ENCODE data around the gene FLRT1. TPM values are rescaled to one million over a fixed set of nuclear protein-coding genes. Genes with fewer than 3 reads are reported as not detected.

The FLRT1 gene
- total and polyA plus RNA-seq, 2 of the 13 experiments (the other 11 are each of a cell fraction or from before 2014, with no cell fraction given), result 0.02 to 0.08 TPM

DNA sequence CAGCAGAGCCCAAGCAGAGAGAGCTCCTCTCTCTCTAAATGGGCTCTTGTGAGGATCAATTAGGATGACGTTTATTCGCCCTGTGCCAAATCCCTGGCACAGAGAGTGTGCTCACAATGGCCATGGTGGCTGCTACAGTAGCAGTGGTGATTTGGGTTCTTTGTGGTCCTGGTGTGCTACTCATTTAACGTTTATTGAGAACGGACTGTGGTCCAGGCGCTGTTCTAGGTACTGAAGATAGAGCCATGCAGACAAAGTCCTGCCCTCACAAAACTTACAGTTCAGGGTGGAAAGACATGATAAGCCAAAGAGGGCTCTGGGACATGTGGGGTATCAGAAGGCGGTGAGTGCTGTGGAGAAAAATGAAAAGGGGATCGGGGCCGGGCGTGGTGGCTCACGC, 44.2 kb upstream of the FLRT1 start:
- DNase-seq (ENCODE audit: low spot score) (no peak), ATAC-seq (no peak), FAIRE-seq (no peak)
- in situ Hi-C loops (cut with HindIII; ENCODE audit: extremely low pct_ligation_motif_present, low pct_unique_long_range_greater_than_20kb) (no loop called here), intact Hi-C loops (cut with micrococcal nuclease; ENCODE audit: unreplicated experiment) (no loop called here)
- ChIA-PET POLR2A (interaction anchor here (1.3 kb wide), 1 partner anchor 14 kb away, joined by 5 read pairs; no protein-coding TSS in a partner anchor), CTCF (ENCODE audit: low intra/inter-chr PET ratio, low total read pairs) (no interaction called here)
- H3K27me3 ChIP-seq (ENCODE audit: control insufficient read depth in 1 of 2, insufficient read depth in 2 of 2, low read length in 2 of 2), result no peaks in the 10 kb centered on the region
- H3K79me2 ChIP-seq (ENCODE audit: insufficient read depth, low read length), result peaks cover 23% of the 10 kb centered on the region
- WGBS (ENCODE audit: low lambda C conversion rate), result 98% methylated on average over 10 of the region's 10 CpGs
- BruUV-seq (replicated peaks), result no TSS peak
- H3K27ac ChIP-seq (ENCODE audit: extremely low read length, insufficient read depth, low read length), result no peak overlapping the region
- no peak overlapping the region for H2AFZ ChIP-seq (ENCODE audit: low read length)
- no peaks in the 10 kb centered on the region; the same call in 1 of the 2 replicates for H4K20me1 ChIP-seq (ENCODE audit: insufficient read depth, low read length)
- H3K9me3 ChIP-seq (ENCODE audit: low read length), result no peaks in the 10 kb centered on the region
- H3K9ac ChIP-seq (ENCODE audit: insufficient read depth, low read depth, low read length), result no peak overlapping the region
- no peak overlapping the region for H3K4me3 ChIP-seq (replicated peaks in 1 of 3; ENCODE audit: insufficient read depth in 1 of 3, low read depth in 2 of 3, low read length in 3 of 3)
- no peak overlapping the region for H3K4me2 ChIP-seq (ENCODE audit: low read depth, low read length)
- H3K4me1 ChIP-seq (ENCODE audit: insufficient read depth, low read length), result peaks cover 14% of the 10 kb centered on the region
- TF ChIP-seq, protein P1, sequence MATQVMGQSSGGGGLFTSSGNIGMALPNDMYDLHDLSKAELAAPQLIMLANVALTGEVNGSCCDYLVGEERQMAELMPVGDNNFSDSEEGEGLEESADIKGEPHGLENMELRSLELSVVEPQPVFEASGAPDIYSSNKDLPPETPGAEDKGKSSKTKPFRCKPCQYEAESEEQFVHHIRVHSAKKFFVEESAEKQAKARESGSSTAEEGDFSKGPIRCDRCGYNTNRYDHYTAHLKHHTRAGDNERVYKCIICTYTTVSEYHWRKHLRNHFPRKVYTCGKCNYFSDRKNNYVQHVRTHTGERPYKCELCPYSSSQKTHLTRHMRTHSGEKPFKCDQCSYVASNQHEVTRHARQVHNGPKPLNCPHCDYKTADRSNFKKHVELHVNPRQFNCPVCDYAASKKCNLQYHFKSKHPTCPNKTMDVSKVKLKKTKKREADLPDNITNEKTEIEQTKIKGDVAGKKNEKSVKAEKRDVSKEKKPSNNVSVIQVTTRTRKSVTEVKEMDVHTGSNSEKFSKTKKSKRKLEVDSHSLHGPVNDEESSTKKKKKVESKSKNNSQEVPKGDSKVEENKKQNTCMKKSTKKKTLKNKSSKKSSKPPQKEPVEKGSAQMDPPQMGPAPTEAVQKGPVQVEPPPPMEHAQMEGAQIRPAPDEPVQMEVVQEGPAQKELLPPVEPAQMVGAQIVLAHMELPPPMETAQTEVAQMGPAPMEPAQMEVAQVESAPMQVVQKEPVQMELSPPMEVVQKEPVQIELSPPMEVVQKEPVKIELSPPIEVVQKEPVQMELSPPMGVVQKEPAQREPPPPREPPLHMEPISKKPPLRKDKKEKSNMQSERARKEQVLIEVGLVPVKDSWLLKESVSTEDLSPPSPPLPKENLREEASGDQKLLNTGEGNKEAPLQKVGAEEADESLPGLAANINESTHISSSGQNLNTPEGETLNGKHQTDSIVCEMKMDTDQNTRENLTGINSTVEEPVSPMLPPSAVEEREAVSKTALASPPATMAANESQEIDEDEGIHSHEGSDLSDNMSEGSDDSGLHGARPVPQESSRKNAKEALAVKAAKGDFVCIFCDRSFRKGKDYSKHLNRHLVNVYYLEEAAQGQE (IDR thresholded peaks at IDR 0.05; ENCODE audit: borderline replicate concordance in 1 of 2, low read depth in 1 of 2, low read length in 2 of 2), result 0 out of 4 replicates have a peak, but pooled peaks of 1 of the 2 experiments have one; percentile 32
- TF ChIP-seq XBP1 (CRISPR knock-in tag; IDR thresholded peaks at IDR 0.05), result no peak
- H3K36me3 ChIP-seq (replicated peaks in 1 of 2; ENCODE audit: control insufficient read depth in 1 of 2, insufficient read depth in 2 of 2, low read length in 2 of 2), result peaks cover 11 to 46% of the 10 kb centered on the region in 2 experiments; a peak in 4 of 5 replicates

DNA sequence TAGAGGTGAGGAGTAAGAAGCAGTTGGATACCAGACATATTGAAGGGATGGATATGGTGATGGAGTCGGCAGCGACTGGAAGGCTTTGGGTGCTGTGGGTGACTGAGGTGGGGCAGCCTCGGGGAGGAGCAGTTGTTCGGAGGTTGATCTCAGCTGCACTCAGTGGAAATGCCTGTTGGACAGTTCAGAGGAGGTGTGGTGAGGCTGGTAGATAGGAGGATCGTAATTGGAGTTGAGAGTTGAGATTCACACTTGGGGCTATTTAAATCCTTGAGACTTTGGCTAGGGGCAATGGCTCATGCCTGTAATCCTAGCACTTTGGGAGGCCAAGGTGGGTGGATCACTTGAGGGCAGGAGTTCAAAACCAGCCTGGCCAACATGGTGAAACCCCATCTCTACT, 42.6 kb upstream of the FLRT1 start:
- ATAC-seq (no peak), DNase-seq (ENCODE audit: low spot score) (no peak), FAIRE-seq (no peak)
- Histone ChIP-seq H3K4me2 (ENCODE audit: low read depth, low read length) (no peak overlapping the region), H3K9ac (ENCODE audit: insufficient read depth, low read depth, low read length) (no peak overlapping the region), H2AFZ (ENCODE audit: low read length) (no peak overlapping the region), H3K36me3 (replicated peaks in 1 of 2; ENCODE audit: control insufficient read depth in 1 of 2, insufficient read depth in 2 of 2, low read length in 2 of 2) (peaks cover 16 to 58% of the 10 kb centered on the region in 2 experiments; a peak in 4 of 5 replicates), H3K27me3 (ENCODE audit: control insufficient read depth in 1 of 2, insufficient read depth in 2 of 2, low read length in 2 of 2) (no peaks in the 10 kb centered on the region), H4K20me1 (ENCODE audit: insufficient read depth, low read length) (no peaks in the 10 kb centered on the region; the same call in 1 of the 2 replicates), H3K79me2 (ENCODE audit: insufficient read depth, low read length) (peaks cover 9% of the 10 kb centered on the region), H3K9me3 (ENCODE audit: low read length) (no peaks in the 10 kb centered on the region), H3K4me3 (replicated peaks in 1 of 3; ENCODE audit: insufficient read depth in 1 of 3, low read depth in 2 of 3, low read length in 3 of 3) (no peak overlapping the region), H3K4me1 (ENCODE audit: insufficient read depth, low read length) (peaks cover 5% of the 10 kb centered on the region), H3K27ac (ENCODE audit: extremely low read length, insufficient read depth, low read length) (no peak overlapping the region)
- intact Hi-C loops (cut with micrococcal nuclease; ENCODE audit: unreplicated experiment), result no loop called here
- TF ChIP-seq, protein P2, sequence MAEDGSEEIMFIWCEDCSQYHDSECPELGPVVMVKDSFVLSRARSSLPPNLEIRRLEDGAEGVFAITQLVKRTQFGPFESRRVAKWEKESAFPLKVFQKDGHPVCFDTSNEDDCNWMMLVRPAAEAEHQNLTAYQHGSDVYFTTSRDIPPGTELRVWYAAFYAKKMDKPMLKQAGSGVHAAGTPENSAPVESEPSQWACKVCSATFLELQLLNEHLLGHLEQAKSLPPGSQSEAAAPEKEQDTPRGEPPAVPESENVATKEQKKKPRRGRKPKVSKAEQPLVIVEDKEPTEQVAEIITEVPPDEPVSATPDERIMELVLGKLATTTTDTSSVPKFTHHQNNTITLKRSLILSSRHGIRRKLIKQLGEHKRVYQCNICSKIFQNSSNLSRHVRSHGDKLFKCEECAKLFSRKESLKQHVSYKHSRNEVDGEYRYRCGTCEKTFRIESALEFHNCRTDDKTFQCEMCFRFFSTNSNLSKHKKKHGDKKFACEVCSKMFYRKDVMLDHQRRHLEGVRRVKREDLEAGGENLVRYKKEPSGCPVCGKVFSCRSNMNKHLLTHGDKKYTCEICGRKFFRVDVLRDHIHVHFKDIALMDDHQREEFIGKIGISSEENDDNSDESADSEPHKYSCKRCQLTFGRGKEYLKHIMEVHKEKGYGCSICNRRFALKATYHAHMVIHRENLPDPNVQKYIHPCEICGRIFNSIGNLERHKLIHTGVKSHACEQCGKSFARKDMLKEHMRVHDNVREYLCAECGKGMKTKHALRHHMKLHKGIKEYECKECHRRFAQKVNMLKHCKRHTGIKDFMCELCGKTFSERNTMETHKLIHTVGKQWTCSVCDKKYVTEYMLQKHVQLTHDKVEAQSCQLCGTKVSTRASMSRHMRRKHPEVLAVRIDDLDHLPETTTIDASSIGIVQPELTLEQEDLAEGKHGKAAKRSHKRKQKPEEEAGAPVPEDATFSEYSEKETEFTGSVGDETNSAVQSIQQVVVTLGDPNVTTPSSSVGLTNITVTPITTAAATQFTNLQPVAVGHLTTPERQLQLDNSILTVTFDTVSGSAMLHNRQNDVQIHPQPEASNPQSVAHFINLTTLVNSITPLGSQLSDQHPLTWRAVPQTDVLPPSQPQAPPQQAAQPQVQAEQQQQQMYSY (CRISPR knock-in tag; IDR thresholded peaks at IDR 0.05), result no peak
- no peak for TF ChIP-seq ZNF235 (CRISPR knock-in tag; IDR thresholded peaks at IDR 0.05; ENCODE audit: borderline replicate concordance)
- WGBS (ENCODE audit: low lambda C conversion rate), result 94% methylated on average over 5 of the region's 5 CpGs
- no TSS peak for BruUV-seq (replicated peaks)
- in situ Hi-C loops (cut with HindIII; ENCODE audit: extremely low pct_ligation_motif_present, low pct_unique_long_range_greater_than_20kb), result no loop called here
- ChIA-PET CTCF (ENCODE audit: low intra/inter-chr PET ratio, low total read pairs) (no interaction called here), POLR2A (no interaction called here)
